ENCODE results near the gene PRKCI. TPM values are rescaled to one million over a fixed set of nuclear protein-coding genes. Genes with fewer than 3 reads are reported as not detected.
"Not testable (repeated sequence)": the region's sequence is repeated elsewhere in the genome, so short reads cannot be mapped to it uniquely, and the experiment has no call there.

PRKCI gene
- total RNA-seq, 4 donors from 2014 or later = 28.2 to 54.2 (median 34.3) TPM

- Histone ChIP-seq H3K9me3 (peaks cover 0 to 18% (median 0%) of the 10 kb centered on the region in 4 donors), H3K27me3 (no peaks in the 10 kb centered on the region), H3K27ac (no peak overlapping the region), H3K36me3 (peaks cover 0 to 61% (median 0%) of the 10 kb centered on the region in 3 donors), H3K4me3 (no peak overlapping the region), H3K4me1 (no peaks in the 10 kb centered on the region)
- TF ChIP-seq EP300 (IDR thresholded peaks at IDR 0.05) = no peak
- no peak for TF ChIP-seq POLR2A (IDR thresholded peaks at IDR 0.05)
- no peak for TF ChIP-seq CTCF (IDR thresholded peaks at IDR 0.05)
- DNase-seq (ENCODE audit: low spot score in 2 of 2) = no peak
- 97% methylated on average over 3 of the region's 3 CpGs for WGBS, 2 donors
These were observed 34.4 kb downstream of the PRKCI start for GRCh38 chr3:170256597-170256996.

- Histone ChIP-seq H3K4me3 (no peak overlapping the region), H3K4me1 (no peaks in the 10 kb centered on the region), H3K36me3 (peaks cover 0 to 61% (median 0%) of the 10 kb centered on the region in 3 donors), H3K27me3 (no peaks in the 10 kb centered on the region), H3K9me3 (peaks cover 0 to 18% (median 0%) of the 10 kb centered on the region in 4 donors), H3K27ac (no peak overlapping the region)
- no peak for DNase-seq (ENCODE audit: low spot score in 2 of 2)
- WGBS, 2 donors = 92% methylated on average over 2 of the region's 2 CpGs
- TF ChIP-seq EP300 (IDR thresholded peaks at IDR 0.05) (no peak), CTCF (IDR thresholded peaks at IDR 0.05) (no peak), POLR2A (IDR thresholded peaks at IDR 0.05) (no peak)
These were observed 34.9 kb downstream of the PRKCI start for GRCh38 chr3:170257145-170257544.

GRCh38 chr3:170258105-170258487, 35.9 kb downstream of the PRKCI start:
- Histone ChIP-seq H3K4me1 (no peaks in the 10 kb centered on the region), H3K9me3 (peaks cover 0 to 18% (median 0%) of the 10 kb centered on the region in 4 donors), H3K27ac (no peak overlapping the region), H3K36me3 (peaks cover 0 to 61% (median 0%) of the 10 kb centered on the region in 3 donors), H3K4me3 (no peak overlapping the region), H3K27me3 (no peaks in the 10 kb centered on the region)
- no peak for DNase-seq (ENCODE audit: low spot score in 2 of 2)
- TF ChIP-seq CTCF (IDR thresholded peaks at IDR 0.05) (no peak), EP300 (IDR thresholded peaks at IDR 0.05) (no peak), POLR2A (IDR thresholded peaks at IDR 0.05) (no peak)
- WGBS, 2 donors = 91% methylated on average over 3 of the region's 3 CpGs

GRCh38 chr3:170259907-170260306, 37.7 kb downstream of the PRKCI start:
- TF ChIP-seq POLR2A (IDR thresholded peaks at IDR 0.05) = no peak
- TF ChIP-seq CTCF (IDR thresholded peaks at IDR 0.05) = no peak
- TF ChIP-seq EP300 (IDR thresholded peaks at IDR 0.05) = no peak
- DNase-seq (ENCODE audit: low spot score in 2 of 2) = no peak
- Histone ChIP-seq H3K9me3 (peaks cover 0 to 12% (median 0%) of the 10 kb centered on the region in 4 donors), H3K4me1 (no peaks in the 10 kb centered on the region), H3K27me3 (no peaks in the 10 kb centered on the region), H3K27ac (no peak overlapping the region), H3K36me3 (peaks cover 0 to 61% (median 0%) of the 10 kb centered on the region in 3 donors), H3K4me3 (no peak overlapping the region)
- 82 to 90% methylated on average over 4 of the region's 4 CpGs for WGBS, 2 donors

GRCh38 chr3:170267793-170268192, 45.6 kb downstream of the PRKCI start:
- Histone ChIP-seq H3K4me1 (no peaks in the 10 kb centered on the region), H3K27ac (no peak overlapping the region), H3K4me3 (no peak overlapping the region), H3K36me3 (peaks cover 0 to 57% (median 3%) of the 10 kb centered on the region in 3 donors), H3K27me3 (no peaks in the 10 kb centered on the region), H3K9me3 (no peaks in the 10 kb centered on the region)
- WGBS, 2 donors = 95% methylated on average over 5 of the region's 5 CpGs
- DNase-seq (ENCODE audit: low spot score in 2 of 2) = no peak
- TF ChIP-seq EP300 (IDR thresholded peaks at IDR 0.05) = no peak
- TF ChIP-seq POLR2A (IDR thresholded peaks at IDR 0.05) = no peak
- no peak for TF ChIP-seq CTCF (IDR thresholded peaks at IDR 0.05)

- H3K27ac ChIP-seq; H3K27me3 ChIP-seq; H3K9me3 ChIP-seq; DNase-seq (ENCODE audit: low spot score in 2 of 2); H3K4me1 ChIP-seq; H3K4me3 ChIP-seq: not testable (repeated sequence)
- WGBS, 2 donors = 77 to 83% methylated on average over 8 of the region's 8 CpGs
- H3K36me3 ChIP-seq = peaks cover 0 to 63% (median 3%) of the 10 kb centered on the region in 3 donors
These were observed 47.5 kb downstream of the PRKCI start for GRCh38 chr3:170269673-170270254.
